GM12878 (cell line): Measurements from ENCODE around the gene DMWD.

Source experiments
- BCL11A ChIP-seq: IDR thresholded peaks from 2 replicates; pipeline ENCODE4 v1.6.1; 2011; ENCODE audit warnings: low read depth, low read length
- BRCA1 ChIP-seq: IDR thresholded peaks from 2 replicates; pipeline ENCODE4 v1.6.1; 2011; ENCODE audit warnings: low read depth, low read length, improper control_type of control experiment
- EZH2 ChIP-seq: IDR thresholded peaks from 2 replicates; pipeline ENCODE4 v1.6.1; 2012; ENCODE audit warnings: low read depth, mild to moderate bottlenecking, control low read depth, inconsistent platforms, low read length, borderline replicate concordance; ENCODE audit not compliant: control insufficient read depth
- GABPA ChIP-seq: IDR thresholded peaks from 2 replicates; pipeline ENCODE4 v1.6.1; 2014; ENCODE audit warnings: antibody characterized with exemption, low read depth, mild to moderate bottlenecking, inconsistent platforms
- KDM1A ChIP-seq: fragments of 200-600 bp; sonication (generic); IDR thresholded peaks from 2 replicates; pipeline ENCODE4 v1.6.1; 2016; ENCODE audit warnings: borderline replicate concordance
- NR2C2 ChIP-seq: IDR thresholded peaks from 2 replicates; pipeline ENCODE4 v1.6.1; 2011; ENCODE audit warnings: borderline replicate concordance, low read depth; ENCODE audit not compliant: control insufficient read depth, insufficient read length
- PBX3 ChIP-seq: IDR thresholded peaks from 2 replicates; pipeline ENCODE4 v1.6.1; 2011; ENCODE audit warnings: mild to moderate bottlenecking, low read depth, low read length, moderate library complexity; ENCODE audit not compliant: insufficient replicate concordance
- SMARCA5 ChIP-seq: fragments of 450-650 bp; IDR thresholded peaks from 2 replicates; pipeline ENCODE4 v1.6.1; 2017; ENCODE audit warnings: mild to moderate bottlenecking
- USF1 ChIP-seq: IDR thresholded peaks from 2 replicates; pipeline ENCODE4 v1.6.1; 2011; ENCODE audit warnings: borderline replicate concordance, low read depth, mild to moderate bottlenecking, moderate library complexity, mixed read lengths, low read length; ENCODE audit not compliant: insufficient read depth; ENCODE audit errors: extremely low read length

GRCh38 chr19:45769821-45770191 is 22.8 kb downstream of the DMWD start:
- TF ChIP-seq NR2C2: no peak
- TF ChIP-seq GABPA: no peak
- TF ChIP-seq PBX3: no peak
- TF ChIP-seq KDM1A: no peak
- TF ChIP-seq BRCA1: no peak
- TF ChIP-seq SMARCA5: 0 out of 2 replicates have a peak, but pooled peaks have one; percentile 5
- no peak for TF ChIP-seq BCL11A
- TF ChIP-seq EZH2: no peak
- no peak for TF ChIP-seq USF1
